Esophagus squamous epithelium (tissue), 5 donors: ENCODE measurements around the gene ABCB8. TPM values are rescaled to one million over a fixed set of nuclear protein-coding genes. Genes with fewer than 3 reads are reported as not detected.

Source experiments
- DNase-seq: peaks from one replicate; lab custom pipeline; 2025; lab: John Stamatoyannopoulos, UW
- H3K27ac ChIP-seq, 4 donors: fragments of 200-600 bp; sonication (generic); one replicate each; pipeline ENCODE4 v1.5.1; 2016 to 2019; ENCODE audit warnings: mild to moderate bottlenecking in 1 of 4
- H3K27me3 ChIP-seq, 4 donors: fragments of 200-600 bp; sonication (generic); 1 replicate in 3 of 4; 2 replicates in 1 of 4; pipeline versions ENCODE4 v1.5.1 to v1.6.0; 2017 to 2021; ENCODE audit warnings: antibody characterized with exemption in 1 of 4
- H3K36me3 ChIP-seq, 3 donors: fragments of 200-600 bp; sonication (generic); one replicate each; pipeline ENCODE4 v1.5.1; 2016 to 2019
- H3K4me1 ChIP-seq, 3 donors: fragments of 200-600 bp; sonication (generic); one replicate each; pipeline ENCODE4 v1.5.1; 2017 to 2019
- H3K4me3 ChIP-seq, 4 donors: fragments of 200-600 bp; sonication (generic); 1 replicate in 3 of 4; 2 replicates in 1 of 4; pipeline ENCODE4 v1.5.1; 2016 to 2019; ENCODE audit warnings: mild to moderate bottlenecking in 2 of 4, moderate library complexity in 1 of 4
- H3K9me3 ChIP-seq, 3 donors: fragments of 200-600 bp; sonication (generic); one replicate each; pipeline ENCODE4 v1.5.1; 2016 to 2019
- CTCF ChIP-seq, 6 experiments: fragments of 450-650 bp in 4 of 6; fragments of 200-600 bp in 2 of 6; sonication (generic) in 2 of 6; IDR thresholded peaks; one replicate each; pipeline ENCODE4 v1.5.1; 2016 to 2019; ENCODE audit warnings: antibody characterized with exemption in 6 of 6, mild to moderate bottlenecking in 4 of 6, moderate library complexity in 4 of 6
- POLR2A ChIP-seq, 4 donors: fragments of 450-650 bp; IDR thresholded peaks; one replicate each; pipeline ENCODE4 v1.6.1; 2017; ENCODE audit warnings: antibody characterized with exemption in 4 of 4, mild to moderate bottlenecking in 4 of 4, moderate library complexity in 3 of 4
- WGBS, 2 donors: methylation state at CpG; one replicate each; pipeline ENCODE4 v1.1.5; 2018; 5-methylcytosine and 5-hydroxymethylcytosine counted together
- intact Hi-C: fragments of 100-400 bp; cut with DNase I; formaldehyde crosslinking; loops from one replicate; pipeline ENCODE4 v1.15.0; 2022
- total RNA-seq, 4 donors: library from RNA; depleted of rRNA; stranded (reverse); fragments of >200 nt; gene quantifications; one replicate each; pipeline ENCODE4 v1.1.0, GENCODE V29; 2016
- donor health status: DM: yes; HTN: yes; CAD: no.

Gene ABCB8
- total RNA-seq, 4 donors from 2014 or later, result 23.1 to 41.0 (median 26.1) TPM

- TF ChIP-seq CTCF (IDR thresholded peaks at IDR 0.05), result no peak
- TF ChIP-seq POLR2A (IDR thresholded peaks at IDR 0.05), result no peak
- H3K27me3 ChIP-seq, result no peaks in the 10 kb centered on the region
- no CpG with 5 or more reads among the region's 17 CpGs for WGBS, 2 donors
- intact Hi-C loops, result no loop called here
- no peak for DNase-seq
- H3K27ac ChIP-seq, result no peak overlapping the region
- no peaks in the 10 kb centered on the region for H3K9me3 ChIP-seq
- peaks cover 38 to 100% (median 80%) of the 10 kb centered on the region in 3 donors for H3K36me3 ChIP-seq
- H3K4me3 ChIP-seq, result no peak overlapping the region
- no peaks in the 10 kb centered on the region for H3K4me1 ChIP-seq
These were observed 41.8 kb downstream of the ABCB8 start for GRCh38 chr7:151069841-151070573.

GRCh38 chr7:151070574-151070960 is 42.3 kb downstream of the ABCB8 start:
- H3K4me3 ChIP-seq, result no peak overlapping the region
- 96 to 97% methylated on average over 7 to 9 of the region's 15 CpGs for WGBS, 2 donors
- no peak overlapping the region for H3K27ac ChIP-seq
- H3K9me3 ChIP-seq, result no peaks in the 10 kb centered on the region
- intact Hi-C loops, result no loop called here
- DNase-seq, result no peak
- H3K36me3 ChIP-seq, result peaks cover 40 to 100% (median 79%) of the 10 kb centered on the region in 3 donors
- no peaks in the 10 kb centered on the region for H3K4me1 ChIP-seq
- TF ChIP-seq CTCF (IDR thresholded peaks at IDR 0.05) (no peak), POLR2A (IDR thresholded peaks at IDR 0.05) (no peak)
- H3K27me3 ChIP-seq, result no peaks in the 10 kb centered on the region

DNA sequence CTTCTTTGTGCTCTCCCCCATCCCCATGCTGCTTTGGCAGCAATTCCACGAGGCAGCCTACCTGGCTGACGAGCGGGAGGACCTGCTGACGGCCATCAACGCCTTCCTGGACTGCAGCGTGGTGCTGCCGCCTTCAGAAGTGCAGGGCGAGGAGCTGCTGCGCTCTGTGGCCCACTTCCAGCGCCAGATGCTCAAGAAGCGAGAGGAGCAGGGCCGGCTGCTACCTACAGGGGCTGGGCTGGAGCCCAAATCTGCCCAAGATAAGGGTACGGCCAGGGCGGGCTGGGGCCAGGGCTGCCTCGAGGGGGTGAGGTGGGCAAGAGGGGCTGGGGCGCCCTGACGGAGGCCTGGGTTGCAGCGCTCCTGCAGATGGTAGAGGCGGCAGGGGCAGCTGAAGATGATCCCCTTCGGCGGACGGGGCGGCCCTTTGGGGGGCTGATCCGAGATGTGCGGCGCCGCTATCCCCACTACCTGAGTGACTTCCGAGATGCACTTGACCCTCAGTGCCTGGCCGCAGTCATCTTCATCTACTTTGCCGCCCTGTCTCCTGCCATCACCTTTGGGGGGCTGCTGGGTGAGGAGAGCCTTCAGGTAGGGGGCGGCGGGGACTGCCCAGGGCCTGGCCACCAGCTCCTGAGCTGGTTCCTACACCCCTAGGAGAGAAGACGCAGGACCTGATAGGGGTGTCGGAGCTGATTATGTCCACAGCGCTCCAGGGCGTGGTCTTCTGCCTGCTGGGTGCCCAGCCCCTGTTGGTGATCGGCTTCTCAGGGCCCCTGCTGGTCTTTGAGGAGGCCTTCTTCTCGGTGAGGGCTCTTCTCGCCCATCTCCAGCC is 43.0 kb downstream of the ABCB8 start:
- 95% methylated on average over 4 of the region's 39 CpGs; no CpG with 5 or more reads in 1 of the 2 donors for WGBS, 2 donors
- Histone ChIP-seq H3K9me3 (no peaks in the 10 kb centered on the region), H3K36me3 (peaks cover 40 to 100% (median 74%) of the 10 kb centered on the region in 3 donors), H3K27me3 (no peaks in the 10 kb centered on the region), H3K27ac (no peak overlapping the region), H3K4me1 (no peaks in the 10 kb centered on the region), H3K4me3 (no peak overlapping the region)
- DNase-seq, result no peak
- TF ChIP-seq CTCF (IDR thresholded peaks at IDR 0.05) (no peak), POLR2A (IDR thresholded peaks at IDR 0.05) (no peak)
- intact Hi-C loops, result no loop called here

- no peaks in the 10 kb centered on the region for H3K9me3 ChIP-seq
- H3K4me3 ChIP-seq, result no peak overlapping the region
- DNase-seq, result no peak
- intact Hi-C loops, result no loop called here
- H3K4me1 ChIP-seq, result peaks cover 4 to 23% (median 5%) of the 10 kb centered on the region in 3 donors
- H3K27me3 ChIP-seq, result no peaks in the 10 kb centered on the region
- TF ChIP-seq CTCF (IDR thresholded peaks at IDR 0.05), result no peak
- no peak for TF ChIP-seq POLR2A (IDR thresholded peaks at IDR 0.05)
- WGBS, 2 donors, result 65 to 69% methylated on average over 3 to 8 of the region's 17 CpGs
- H3K36me3 ChIP-seq, result peaks cover 35 to 100% (median 59%) of the 10 kb centered on the region in 3 donors
- no peak overlapping the region for H3K27ac ChIP-seq
These were observed 45.7 kb downstream of the ABCB8 start for GRCh38 chr7:151073990-151074389.
